HepG2 (cell line): Measurements from ENCODE around the gene PA2G4. TPM values are rescaled to one million over a fixed set of nuclear protein-coding genes. Genes with fewer than 3 reads are reported as not detected.
A peak's percentile ranks its signal among the peaks of the same experiment; 100 is the strongest.

Source experiments
- ARNT ChIP-seq: fragments of 450-650 bp; IDR thresholded peaks from 2 replicates; pipeline ENCODE4 v1.6.1; 2017
- FOXK1 ChIP-seq: sonication (generic); formaldehyde crosslinking; IDR thresholded peaks from 2 replicates; pipeline ENCODE4 v1.4.0; 2020; ENCODE audit warnings: low read depth, missing genetic modification reagents, borderline replicate concordance
- LRRFIP1 ChIP-seq: sonication (generic); formaldehyde crosslinking; conservative IDR thresholded peaks from 2 replicates; pipeline ENCODE4 v1.4.0; 2020; ENCODE audit warnings: missing genetic modification reagents
- NFYB ChIP-seq: sonication (generic); formaldehyde crosslinking; IDR thresholded peaks from 2 replicates; pipeline ENCODE4 v1.4.0; 2020; ENCODE audit warnings: missing genetic modification reagents
- PAF1 ChIP-seq: IDR thresholded peaks from 2 replicates; pipeline ENCODE4 v1.6.1; 2016; ENCODE audit warnings: missing genetic modification reagents, missing compliant biosample characterization
- PCBP2 ChIP-seq: fragments of 200-400 bp; formaldehyde crosslinking; optimal IDR thresholded peaks from 2 replicates; pipeline ENCODE3; 2018; ENCODE audit warnings: low read length, low read depth; ENCODE audit not compliant: poor library complexity, severe bottlenecking
- TSC22D2 ChIP-seq: sonication (generic); formaldehyde crosslinking; IDR thresholded peaks from 2 replicates; pipeline ENCODE4 v1.5.1; 2020; ENCODE audit warnings: missing genetic modification reagents, mild to moderate bottlenecking, borderline replicate concordance
- ZBTB39 ChIP-seq: sonication (generic); formaldehyde crosslinking; IDR thresholded peaks from 2 replicates; pipeline ENCODE4 v1.5.0; 2020; ENCODE audit warnings: missing genetic modification reagents
- ZEB1 ChIP-seq: IDR thresholded peaks from 2 replicates; pipeline ENCODE4 v1.6.1; 2012; ENCODE audit warnings: mild to moderate bottlenecking, low read depth, inconsistent platforms; ENCODE audit not compliant: insufficient replicate concordance
- ZNF556 ChIP-seq: sonication (generic); formaldehyde crosslinking; IDR thresholded peaks from 2 replicates; pipeline ENCODE4 v1.4.0; 2020; ENCODE audit warnings: mild to moderate bottlenecking, missing genetic modification reagents, borderline replicate concordance
- ZNF629 ChIP-seq: sonication (generic); formaldehyde crosslinking; conservative IDR thresholded peaks from 2 replicates; pipeline ENCODE4 v1.5.0; 2020; ENCODE audit warnings: missing genetic modification reagents
- ZSCAN31 ChIP-seq: sonication (generic); formaldehyde crosslinking; IDR thresholded peaks from 2 replicates; pipeline ENCODE4 v1.5.0; 2020; ENCODE audit warnings: low read depth, mild to moderate bottlenecking, missing genetic modification reagents
- ZSCAN9 ChIP-seq: IDR thresholded peaks from 2 replicates; pipeline ENCODE4 v1.6.1; 2016; ENCODE audit warnings: borderline replicate concordance
- polyA plus RNA-seq, 8 experiments: library from polyadenylated mRNA; depleted of rRNA in 3 of 8; stranded (reverse) in 7 of 8; unstranded in 1 of 8; fragments of >200 nt; fragmentation: Illumina TruSeq in 4 of 8; extraction: Trizol in 4 of 8; gene quantifications; 2 replicates each; pipeline versions ENCODE4 v1.2.1 to v1.2.3, GENCODE V29; 2011 to 2016; ENCODE audit warnings: low read depth in 4 of 8, missing spikeins in 1 of 8, mixed read lengths in 1 of 8; ENCODE audit not compliant: insufficient read depth in 1 of 8
- total RNA-seq, 5 experiments: library from RNA; depleted of rRNA; stranded (reverse); fragments of >200 nt; fragmentation: Illumina TruSeq; extraction: Trizol; gene quantifications; 2 replicates each; pipeline ENCODE4 v1.2.3, GENCODE V29; 2016; ENCODE audit warnings: low read depth in 1 of 5
- TF ChIP-seq, protein P1 (sequence below), 2 experiments: sonication (generic) in 1 of 2; formaldehyde crosslinking in 1 of 2; IDR thresholded peaks; 2 replicates each; pipeline versions ENCODE4 v1.5.1 to v1.6.1; 2011 to 2020; ENCODE audit warnings: borderline replicate concordance in 1 of 2, low read depth in 1 of 2, low read length in 1 of 2, mild to moderate bottlenecking in 1 of 2, missing genetic modification reagents in 1 of 2, moderate library complexity in 1 of 2
- TF ChIP-seq, protein P2 (sequence below): sonication (generic); formaldehyde crosslinking; IDR thresholded peaks from 2 replicates; pipeline ENCODE4 v1.5.0; 2020; ENCODE audit warnings: missing genetic modification reagents
- TF ChIP-seq, protein P3 (sequence below): sonication (generic); formaldehyde crosslinking; IDR thresholded peaks from 2 replicates; pipeline ENCODE4 v1.9.0; 2021; ENCODE audit warnings: missing genetic modification reagents, borderline replicate concordance

The PA2G4 gene
- total and polyA plus RNA-seq, 2 of the 13 experiments (the other 11 are each of a cell fraction or from before 2014, with no cell fraction given), result 147 to 240 TPM

DNA sequence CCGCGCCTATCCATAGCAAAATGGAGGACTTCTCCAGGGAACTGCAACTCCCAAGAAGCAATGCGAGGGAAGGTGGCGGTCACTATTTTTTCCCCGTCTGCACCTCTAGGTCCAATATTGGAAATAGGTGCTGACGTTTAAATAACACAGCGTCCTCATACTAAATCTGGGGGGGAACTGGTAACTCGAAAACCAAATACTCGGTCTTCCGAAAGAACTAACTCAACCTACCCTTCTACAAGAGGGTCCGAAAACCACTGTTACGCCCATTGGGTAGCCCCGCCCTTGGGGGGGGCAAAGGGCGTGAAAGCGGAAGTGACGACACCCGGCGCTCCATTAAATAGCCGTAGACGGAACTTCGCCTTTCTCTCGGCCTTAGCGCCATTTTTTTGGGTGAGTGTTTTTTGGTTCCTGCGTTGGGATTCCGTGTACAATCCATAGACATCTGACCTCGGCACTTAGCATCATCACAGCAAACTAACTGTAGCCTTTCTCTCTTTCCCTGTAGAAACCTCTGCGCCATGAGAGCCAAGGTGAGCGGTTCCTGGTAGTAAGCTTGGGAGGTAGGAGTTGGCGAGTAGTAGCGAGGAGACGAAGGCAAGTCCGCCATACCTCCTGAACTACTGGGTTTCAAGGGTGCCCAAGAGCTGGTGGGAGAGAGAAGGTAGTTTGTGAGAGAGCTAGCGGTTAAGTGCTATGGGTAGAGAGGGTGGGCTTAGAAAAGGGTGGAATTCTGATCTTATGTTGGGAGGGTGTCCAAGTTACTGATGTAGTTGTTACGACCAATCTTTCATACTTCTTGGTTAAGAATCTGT lies 12.1 kb downstream of the PA2G4 start, which contains the start of gene RPL41 (continued):
- TF ChIP-seq, protein P1, sequence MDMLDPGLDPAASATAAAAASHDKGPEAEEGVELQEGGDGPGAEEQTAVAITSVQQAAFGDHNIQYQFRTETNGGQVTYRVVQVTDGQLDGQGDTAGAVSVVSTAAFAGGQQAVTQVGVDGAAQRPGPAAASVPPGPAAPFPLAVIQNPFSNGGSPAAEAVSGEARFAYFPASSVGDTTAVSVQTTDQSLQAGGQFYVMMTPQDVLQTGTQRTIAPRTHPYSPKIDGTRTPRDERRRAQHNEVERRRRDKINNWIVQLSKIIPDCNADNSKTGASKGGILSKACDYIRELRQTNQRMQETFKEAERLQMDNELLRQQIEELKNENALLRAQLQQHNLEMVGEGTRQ (IDR thresholded peaks at IDR 0.05; ENCODE audit: low read depth, low read length), result no peak
- TF ChIP-seq, protein P1 (CRISPR knock-in tag; IDR thresholded peaks at IDR 0.05; ENCODE audit: borderline replicate concordance), result no peak
- peak; percentile 73 for TF ChIP-seq ZNF556 (CRISPR knock-in tag)
- peak; percentile 53; the same call in 1 of the 2 replicates for TF ChIP-seq FOXK1 (CRISPR knock-in tag)
- peak; percentile 73 for TF ChIP-seq ZEB1
- TF ChIP-seq ZSCAN31 (CRISPR knock-in tag), result no peak
- TF ChIP-seq PAF1 (CRISPR knock-in tag), result no peak
- TF ChIP-seq TSC22D2 (CRISPR knock-in tag), result peak; percentile 83; the same call in 1 of the 2 replicates
- TF ChIP-seq NFYB (CRISPR knock-in tag), result peak; percentile 17; the same call in 1 of the 2 replicates
- TF ChIP-seq ZBTB39 (CRISPR knock-in tag), result no peak
- 0 out of 2 replicates have a peak, but pooled peaks have one; percentile 24 for TF ChIP-seq ZNF629 (CRISPR knock-in tag)
- TF ChIP-seq, protein P2, sequence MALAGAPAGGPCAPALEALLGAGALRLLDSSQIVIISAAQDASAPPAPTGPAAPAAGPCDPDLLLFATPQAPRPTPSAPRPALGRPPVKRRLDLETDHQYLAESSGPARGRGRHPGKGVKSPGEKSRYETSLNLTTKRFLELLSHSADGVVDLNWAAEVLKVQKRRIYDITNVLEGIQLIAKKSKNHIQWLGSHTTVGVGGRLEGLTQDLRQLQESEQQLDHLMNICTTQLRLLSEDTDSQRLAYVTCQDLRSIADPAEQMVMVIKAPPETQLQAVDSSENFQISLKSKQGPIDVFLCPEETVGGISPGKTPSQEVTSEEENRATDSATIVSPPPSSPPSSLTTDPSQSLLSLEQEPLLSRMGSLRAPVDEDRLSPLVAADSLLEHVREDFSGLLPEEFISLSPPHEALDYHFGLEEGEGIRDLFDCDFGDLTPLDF (CRISPR knock-in tag), result peak; percentile 62; the same call in 1 of the 2 replicates
- 0 out of 2 replicates have a peak, but pooled peaks have one; percentile 74 for TF ChIP-seq ZSCAN9 (CRISPR knock-in tag)
- no peak for TF ChIP-seq LRRFIP1 (CRISPR knock-in tag)
- TF ChIP-seq PCBP2, result no peak
- TF ChIP-seq, protein P3, sequence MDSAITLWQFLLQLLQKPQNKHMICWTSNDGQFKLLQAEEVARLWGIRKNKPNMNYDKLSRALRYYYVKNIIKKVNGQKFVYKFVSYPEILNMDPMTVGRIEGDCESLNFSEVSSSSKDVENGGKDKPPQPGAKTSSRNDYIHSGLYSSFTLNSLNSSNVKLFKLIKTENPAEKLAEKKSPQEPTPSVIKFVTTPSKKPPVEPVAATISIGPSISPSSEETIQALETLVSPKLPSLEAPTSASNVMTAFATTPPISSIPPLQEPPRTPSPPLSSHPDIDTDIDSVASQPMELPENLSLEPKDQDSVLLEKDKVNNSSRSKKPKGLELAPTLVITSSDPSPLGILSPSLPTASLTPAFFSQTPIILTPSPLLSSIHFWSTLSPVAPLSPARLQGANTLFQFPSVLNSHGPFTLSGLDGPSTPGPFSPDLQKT, result no peak
- TF ChIP-seq ARNT, result no peak
